Suprapubic skin (tissue), 4 donors: ENCODE data around the gene UBQLN4. TPM values are rescaled to one million over a fixed set of nuclear protein-coding genes. Genes with fewer than 3 reads are reported as not detected.

Experiments
- DNase-seq, 2 donors: peaks; one replicate each; pipeline ENCODE4 v3.0.0-alpha.2; 2019; ENCODE audit warnings: low spot score in 2 of 2
- H3K27ac ChIP-seq: fragments of 200-600 bp; sonication (generic); one replicate; pipeline ENCODE4 v1.5.1; 2019
- H3K27me3 ChIP-seq: fragments of 200-600 bp; sonication (generic); one replicate; pipeline ENCODE4 v1.5.1; 2019
- H3K36me3 ChIP-seq: fragments of 200-600 bp; sonication (generic); one replicate; pipeline ENCODE4 v1.5.1; 2019
- H3K4me1 ChIP-seq: fragments of 200-600 bp; sonication (generic); one replicate; pipeline ENCODE4 v1.5.1; 2019
- H3K4me3 ChIP-seq: fragments of 200-600 bp; sonication (generic); one replicate; pipeline ENCODE4 v1.5.1; 2019; ENCODE audit warnings: mild to moderate bottlenecking
- H3K9me3 ChIP-seq: fragments of 200-600 bp; sonication (generic); one replicate; pipeline ENCODE4 v1.5.1; 2019
- EP300 ChIP-seq: sonication (generic); formaldehyde crosslinking; IDR thresholded peaks from one replicate; pipeline ENCODE4 v1.6.1; 2017; ENCODE audit warnings: antibody characterized with exemption
- POLR2A ChIP-seq, 2 donors: fragments of 450-650 bp; IDR thresholded peaks; one replicate each; pipeline ENCODE4 v1.6.1; 2017; ENCODE audit warnings: antibody characterized with exemption in 2 of 2, mild to moderate bottlenecking in 2 of 2, moderate library complexity in 2 of 2
- POLR2AphosphoS5 ChIP-seq, 3 donors: sonication (generic); formaldehyde crosslinking; IDR thresholded peaks; one replicate each; pipeline ENCODE4 v1.6.1; 2017; ENCODE audit warnings: antibody characterized with exemption in 3 of 3
- WGBS: methylation state at CpG from one replicate; pipeline ENCODE4 v1.1.5; 2018; 5-methylcytosine and 5-hydroxymethylcytosine counted together
- total RNA-seq, 4 donors: library from RNA; depleted of rRNA; stranded (reverse); fragments of >200 nt; gene quantifications; one replicate each; pipeline ENCODE4 v1.1.0, GENCODE V29; 2016
- TF ChIP-seq, protein P1 (sequence below), 2 donors: fragments of 200-600 bp in 1 of 2; fragments of 450-650 bp in 1 of 2; sonication (generic) in 1 of 2; IDR thresholded peaks; one replicate each; pipeline ENCODE4 v1.5.1; 2016 to 2019; ENCODE audit warnings: antibody characterized with exemption in 2 of 2, mild to moderate bottlenecking in 1 of 2, moderate library complexity in 1 of 2

The UBQLN4 gene
- total RNA-seq, 4 donors from 2014 or later: 32.7 to 42.7 (median 39.8) TPM

DNA sequence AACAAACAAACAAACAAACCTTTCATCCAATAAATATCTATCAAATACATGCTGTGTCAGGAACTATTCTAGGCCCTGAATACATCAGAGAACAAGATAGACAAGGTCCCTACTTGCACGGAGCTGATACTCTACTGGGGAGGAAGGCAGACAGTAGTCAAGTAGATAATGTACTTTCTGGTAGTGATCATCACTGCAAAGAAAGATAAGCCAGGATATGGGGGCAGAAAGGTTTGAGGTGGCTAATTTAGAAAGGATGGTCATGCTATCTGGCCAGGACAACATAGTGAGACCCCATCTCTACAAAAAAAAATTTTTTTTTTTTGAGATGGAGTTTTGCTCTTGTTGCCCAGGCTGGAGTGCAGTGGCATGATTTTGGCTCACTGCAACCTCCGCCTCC is 38.0 kb upstream of the UBQLN4 start:
- Histone ChIP-seq H3K27ac (no peak overlapping the region), H3K9me3 (no peaks in the 10 kb centered on the region), H3K36me3 (no peaks in the 10 kb centered on the region), H3K27me3 (no peaks in the 10 kb centered on the region), H3K4me3 (no peak overlapping the region), H3K4me1 (peaks cover 20% of the 10 kb centered on the region)
- TF ChIP-seq POLR2A (IDR thresholded peaks at IDR 0.05) (no peak), EP300 (no peak), POLR2AphosphoS5 (IDR thresholded peaks at IDR 0.05) (no peak)
- TF ChIP-seq, protein P1, sequence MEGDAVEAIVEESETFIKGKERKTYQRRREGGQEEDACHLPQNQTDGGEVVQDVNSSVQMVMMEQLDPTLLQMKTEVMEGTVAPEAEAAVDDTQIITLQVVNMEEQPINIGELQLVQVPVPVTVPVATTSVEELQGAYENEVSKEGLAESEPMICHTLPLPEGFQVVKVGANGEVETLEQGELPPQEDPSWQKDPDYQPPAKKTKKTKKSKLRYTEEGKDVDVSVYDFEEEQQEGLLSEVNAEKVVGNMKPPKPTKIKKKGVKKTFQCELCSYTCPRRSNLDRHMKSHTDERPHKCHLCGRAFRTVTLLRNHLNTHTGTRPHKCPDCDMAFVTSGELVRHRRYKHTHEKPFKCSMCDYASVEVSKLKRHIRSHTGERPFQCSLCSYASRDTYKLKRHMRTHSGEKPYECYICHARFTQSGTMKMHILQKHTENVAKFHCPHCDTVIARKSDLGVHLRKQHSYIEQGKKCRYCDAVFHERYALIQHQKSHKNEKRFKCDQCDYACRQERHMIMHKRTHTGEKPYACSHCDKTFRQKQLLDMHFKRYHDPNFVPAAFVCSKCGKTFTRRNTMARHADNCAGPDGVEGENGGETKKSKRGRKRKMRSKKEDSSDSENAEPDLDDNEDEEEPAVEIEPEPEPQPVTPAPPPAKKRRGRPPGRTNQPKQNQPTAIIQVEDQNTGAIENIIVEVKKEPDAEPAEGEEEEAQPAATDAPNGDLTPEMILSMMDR (IDR thresholded peaks at IDR 0.05): no peak
- DNase-seq: no peak
- WGBS: 82% methylated on average over 2 of the region's 2 CpGs

- no peaks in the 10 kb centered on the region for H3K36me3 ChIP-seq
- H3K4me1 ChIP-seq: peaks cover 12% of the 10 kb centered on the region
- 17% methylated on average over 8 of the region's 14 CpGs for WGBS
- no peak overlapping the region for H3K27ac ChIP-seq
- no peaks in the 10 kb centered on the region for H3K27me3 ChIP-seq
- no peaks in the 10 kb centered on the region for H3K9me3 ChIP-seq
- DNase-seq: peak; percentile 93 to 94
- no peak overlapping the region for H3K4me3 ChIP-seq
- TF ChIP-seq POLR2AphosphoS5 (IDR thresholded peaks at IDR 0.05): no peak
- TF ChIP-seq, protein P1 (IDR thresholded peaks at IDR 0.05): peak; percentile 63 to 81
Measured at GRCh38 chr1:156090840-156091188, 37.2 kb upstream of the UBQLN4 start.

GRCh38 chr1:156090138-156090839 is 36.7 kb upstream of the UBQLN4 start:
- TF ChIP-seq, protein P1 (IDR thresholded peaks at IDR 0.05): no peak
- no peak for TF ChIP-seq POLR2AphosphoS5 (IDR thresholded peaks at IDR 0.05)
- TF ChIP-seq EP300: no peak
- TF ChIP-seq POLR2A (IDR thresholded peaks at IDR 0.05): no peak
- Histone ChIP-seq H3K4me1 (peaks cover 9% of the 10 kb centered on the region), H3K27me3 (no peaks in the 10 kb centered on the region), H3K9me3 (no peaks in the 10 kb centered on the region), H3K27ac (no peak overlapping the region), H3K4me3 (no peak overlapping the region), H3K36me3 (no peaks in the 10 kb centered on the region)
- DNase-seq: no peak
- WGBS: 42% methylated on average over 5 of the region's 5 CpGs

DNA sequence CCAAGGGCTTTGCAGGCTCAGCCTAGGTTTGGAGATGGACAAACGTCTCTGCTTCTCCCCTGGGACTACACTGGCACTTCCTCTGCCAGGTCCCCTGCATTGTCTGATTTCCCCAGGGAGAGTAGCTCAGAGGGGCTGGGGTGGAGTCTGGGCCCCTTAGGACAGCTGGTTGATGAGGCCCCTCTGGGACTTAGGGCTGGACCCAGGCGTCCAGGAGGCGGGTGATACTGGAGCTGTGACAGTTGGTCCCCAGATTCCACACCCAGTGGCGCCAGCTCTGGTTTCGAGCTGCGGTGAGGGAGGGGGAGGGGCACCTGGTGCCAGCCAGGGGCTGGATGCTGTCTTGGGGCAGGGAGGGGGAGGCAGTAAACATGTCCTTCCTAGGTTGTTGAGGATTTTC is 36.1 kb upstream of the UBQLN4 start:
- no peak overlapping the region for H3K27ac ChIP-seq
- no peaks in the 10 kb centered on the region for H3K36me3 ChIP-seq
- TF ChIP-seq POLR2AphosphoS5 (IDR thresholded peaks at IDR 0.05) (no peak), EP300 (no peak), POLR2A (IDR thresholded peaks at IDR 0.05) (no peak)
- TF ChIP-seq, protein P1 (IDR thresholded peaks at IDR 0.05): no peak
- no peaks in the 10 kb centered on the region for H3K9me3 ChIP-seq
- H3K27me3 ChIP-seq: no peaks in the 10 kb centered on the region
- 62% methylated on average over 6 of the region's 6 CpGs for WGBS
- DNase-seq: no peak
- peaks cover 9% of the 10 kb centered on the region for H3K4me1 ChIP-seq
- H3K4me3 ChIP-seq: no peak overlapping the region

- H3K9me3 ChIP-seq: no peaks in the 10 kb centered on the region
- peaks cover 30% of the 10 kb centered on the region for H3K4me1 ChIP-seq
- no peak overlapping the region for H3K27ac ChIP-seq
- no peaks in the 10 kb centered on the region for H3K27me3 ChIP-seq
- H3K36me3 ChIP-seq: no peaks in the 10 kb centered on the region
- H3K4me3 ChIP-seq: no peak overlapping the region
- no peak for TF ChIP-seq EP300
- no peak for TF ChIP-seq POLR2A (IDR thresholded peaks at IDR 0.05)
- TF ChIP-seq, protein P1 (IDR thresholded peaks at IDR 0.05): no peak
- no peak for TF ChIP-seq POLR2AphosphoS5 (IDR thresholded peaks at IDR 0.05)
- no peak for DNase-seq
- 65% methylated on average over 1 of the region's 1 CpG for WGBS
Measured at GRCh38 chr1:156086256-156086662, 32.7 kb upstream of the UBQLN4 start.
